Testis (tissue), 3 donors: ENCODE measurements around the gene GNMT. TPM values are rescaled to one million over a fixed set of nuclear protein-coding genes. Genes with fewer than 3 reads are reported as not detected.

ENCODE experiments used
- DNase-seq: peaks from one replicate; pipeline ENCODE4 v3.0.0-alpha.2; 2019
- H3K27ac ChIP-seq, 2 donors: fragments of 200-600 bp; sonication (generic); one replicate each; pipeline ENCODE4 v1.5.1; 2019
- H3K27me3 ChIP-seq: fragments of 200-600 bp; sonication (generic); one replicate; pipeline ENCODE4 v1.5.1; 2019
- H3K36me3 ChIP-seq: fragments of 200-600 bp; sonication (generic); one replicate; pipeline ENCODE4 v1.5.1; 2017; ENCODE audit warnings: low read depth; ENCODE audit errors: missing control alignments
- H3K4me1 ChIP-seq: fragments of 200-600 bp; sonication (generic); one replicate; pipeline ENCODE4 v1.5.1; 2019
- H3K4me3 ChIP-seq, 2 donors: fragments of 200-600 bp; sonication (generic); one replicate each; pipeline ENCODE4 v1.5.1; 2017 to 2019
- H3K9me3 ChIP-seq: fragments of 200-600 bp; sonication (generic); one replicate; pipeline ENCODE4 v1.5.1; 2017
- CTCF ChIP-seq, 3 experiments: fragments of 450-650 bp in 2 of 3; fragments of 200-600 bp in 1 of 3; sonication (generic) in 1 of 3; IDR thresholded peaks; one replicate each; pipeline ENCODE4 v1.5.1; 2016 to 2019; ENCODE audit warnings: antibody characterized with exemption in 3 of 3, mild to moderate bottlenecking in 2 of 3, moderate library complexity in 1 of 3
- POLR2A ChIP-seq: fragments of 450-650 bp; IDR thresholded peaks from one replicate; pipeline ENCODE4 v1.6.1; 2017; ENCODE audit warnings: antibody characterized with exemption, mild to moderate bottlenecking, moderate library complexity
- WGBS, 2 donors: methylation state at CpG; one replicate each; pipeline ENCODE4 v1.1.5; 2018; 5-methylcytosine and 5-hydroxymethylcytosine counted together
- intact Hi-C: fragments of 100-400 bp; cut with DNase I; formaldehyde crosslinking; loops from one replicate; pipeline ENCODE4 v1.15.1; 2023; ENCODE audit warnings: low total_unique reads
- polyA plus RNA-seq: library from polyadenylated mRNA; stranded (reverse); fragments of 350-450 nt; fragmentation: Illumina TruSeq; extraction: RNeasy Lipid Tissue Mini Kit (QIAGEN cat#74804); gene quantifications from one replicate; pipeline ENCODE4 v1.2.3, GENCODE V29; 2014; ENCODE audit warnings: low read depth, low replicate concordance; ENCODE audit not compliant: insufficient read depth
- total RNA-seq, 2 donors: library from RNA; depleted of rRNA; stranded (reverse); fragments of >200 nt; gene quantifications; one replicate each; pipeline ENCODE4 v1.2.3, GENCODE V29; 2016

GNMT gene
- total and polyA plus RNA-seq, 3 donors from 2014 or later, result 0.31 to 1.7 (median 0.83) TPM

GRCh38 chr6:43012364-43012763, 51.8 kb downstream of the GNMT start:
- no peak overlapping the region for H3K27ac ChIP-seq
- no peak overlapping the region for H3K4me3 ChIP-seq
- no peaks in the 10 kb centered on the region for H3K27me3 ChIP-seq
- intact Hi-C loops, result loop anchor here (5.0 kb wide), 1 partner anchor 130 kb away; no protein-coding TSS in a partner anchor
- H3K36me3 ChIP-seq, result no peaks in the 10 kb centered on the region
- no peaks in the 10 kb centered on the region for H3K9me3 ChIP-seq
- no peak for DNase-seq
- TF ChIP-seq POLR2A (no peak), CTCF (IDR thresholded peaks at IDR 0.05) (no peak)
- 75 to 79% methylated on average over 6 of the region's 6 CpGs for WGBS, 2 donors
- peaks cover 32% of the 10 kb centered on the region for H3K4me1 ChIP-seq

- TF ChIP-seq POLR2A (no peak), CTCF (IDR thresholded peaks at IDR 0.05) (no peak)
- H3K27ac ChIP-seq, result peak overlapping the region; percentile 70 to 76
- DNase-seq, result no peak
- intact Hi-C loops, result loop anchor here (5.0 kb wide), 1 partner anchor 129 kb away; no protein-coding TSS in a partner anchor
- no peaks in the 10 kb centered on the region for H3K9me3 ChIP-seq
- H3K27me3 ChIP-seq, result no peaks in the 10 kb centered on the region
- peak overlapping the region; percentile 66 to 93 for H3K4me3 ChIP-seq
- 2% methylated on average over 25 of the region's 25 CpGs for WGBS, 2 donors
- H3K4me1 ChIP-seq, result peaks cover 32% of the 10 kb centered on the region
- H3K36me3 ChIP-seq, result no peaks in the 10 kb centered on the region
Observed at GRCh38 chr6:43013097-43013842, 52.7 kb downstream of the GNMT start.

Other genes starting within 250 kb of the GNMT start
- gene PRPH2, start 238.2 kb upstream of the GNMT start, total RNA-seq, result 1 to 10 TPM; 6.0 to 6.6 TPM
- gene PRPH2, start 238.2 kb upstream of the GNMT start, polyA plus RNA-seq, result 5.4 TPM
- gene TBCC, start 214.7 kb upstream of the GNMT start, total RNA-seq, result 10 to 100 TPM; 40.2 to 52.1 TPM
- 35.0 TPM for gene TBCC, start 214.7 kb upstream of the GNMT start, polyA plus RNA-seq
- gene BICRAL, start 178.7 kb upstream of the GNMT start, total RNA-seq, result 10 to 100 TPM; 20.4 to 21.1 TPM
- 12.5 TPM for gene BICRAL, start 178.7 kb upstream of the GNMT start, polyA plus RNA-seq
- 10 to 100 TPM; 62.6 to 66.8 TPM for gene RPL7L1, start 81.1 kb upstream of the GNMT start, total RNA-seq
- gene RPL7L1, start 81.1 kb upstream of the GNMT start, polyA plus RNA-seq, result 51.4 TPM
- under 1 TPM in 1 of 2 donors, not detected in 1; 0.56 TPM for gene PTCRA, start 44.7 kb upstream of the GNMT start, total RNA-seq
- gene PTCRA, start 44.7 kb upstream of the GNMT start, polyA plus RNA-seq, result not detected
- gene CNPY3, start 31.3 kb upstream of the GNMT start, total RNA-seq, result 10 to 100 TPM; 40.4 to 46.7 TPM
- gene CNPY3, start 31.3 kb upstream of the GNMT start, polyA plus RNA-seq, result 74.8 TPM
- 10 to 100 TPM; 22.5 to 50.4 TPM for gene PEX6, start 18.4 kb downstream of the GNMT start, total RNA-seq
- gene PEX6, start 18.4 kb downstream of the GNMT start, polyA plus RNA-seq, result 15.3 TPM
- gene PPP2R5D, start 23.8 kb downstream of the GNMT start, total RNA-seq, result 10 to 100 TPM; 73.4 to 74.5 TPM
- 82.5 TPM for gene PPP2R5D, start 23.8 kb downstream of the GNMT start, polyA plus RNA-seq
- 100 to 1,000 TPM; 132 to 175 TPM for gene MEA1, start 53.2 kb downstream of the GNMT start, total RNA-seq
- 522 TPM for gene MEA1, start 53.2 kb downstream of the GNMT start, polyA plus RNA-seq
- 100 to 1,000 TPM; 207 to 210 TPM for gene KLHDC3, start 53.5 kb downstream of the GNMT start, total RNA-seq
- gene KLHDC3, start 53.5 kb downstream of the GNMT start, polyA plus RNA-seq, result 422 TPM
- 10 to 100 TPM; 34.2 to 49.5 TPM for gene RRP36, start 60.9 kb downstream of the GNMT start, total RNA-seq
- 39.9 TPM for gene RRP36, start 60.9 kb downstream of the GNMT start, polyA plus RNA-seq
- 10 to 100 TPM; 23.9 to 31.5 TPM for gene CUL7, start 93.1 kb downstream of the GNMT start, total RNA-seq
- 16.6 TPM for gene CUL7, start 93.1 kb downstream of the GNMT start, polyA plus RNA-seq
- 10 to 100 TPM; 37.2 to 54.8 TPM for gene MRPL2, start 98.7 kb downstream of the GNMT start, total RNA-seq
- 72.8 TPM for gene MRPL2, start 98.7 kb downstream of the GNMT start, polyA plus RNA-seq
- 10 to 100 TPM; 41.1 to 49.4 TPM for gene KLC4, start 98.9 kb downstream of the GNMT start, total RNA-seq
- gene KLC4, start 98.9 kb downstream of the GNMT start, polyA plus RNA-seq, result 63.1 TPM
- gene PTK7, start 115.6 kb downstream of the GNMT start, total RNA-seq, result 10 to 100 TPM; 58.8 to 68.7 TPM
- gene PTK7, start 115.6 kb downstream of the GNMT start, polyA plus RNA-seq, result 60.8 TPM
- 10 to 100 TPM; 36.5 to 39.2 TPM for gene SRF, start 210.5 kb downstream of the GNMT start, total RNA-seq
- gene SRF, start 210.5 kb downstream of the GNMT start, polyA plus RNA-seq, result 28.4 TPM
- 100 to 1,000 TPM in 1 of 2 donors, 10 to 100 TPM in 1; 90.6 to 110 TPM for gene CUL9, start 221.4 kb downstream of the GNMT start, total RNA-seq
- gene CUL9, start 221.4 kb downstream of the GNMT start, polyA plus RNA-seq, result 101 TPM